Measurements from ENCODE around the gene LCOR.

LCOR gene

GRCh38 chr10:96947036-96947435, 114.9 kb downstream of the LCOR start:
- DNase-seq, result no peak

DNA sequence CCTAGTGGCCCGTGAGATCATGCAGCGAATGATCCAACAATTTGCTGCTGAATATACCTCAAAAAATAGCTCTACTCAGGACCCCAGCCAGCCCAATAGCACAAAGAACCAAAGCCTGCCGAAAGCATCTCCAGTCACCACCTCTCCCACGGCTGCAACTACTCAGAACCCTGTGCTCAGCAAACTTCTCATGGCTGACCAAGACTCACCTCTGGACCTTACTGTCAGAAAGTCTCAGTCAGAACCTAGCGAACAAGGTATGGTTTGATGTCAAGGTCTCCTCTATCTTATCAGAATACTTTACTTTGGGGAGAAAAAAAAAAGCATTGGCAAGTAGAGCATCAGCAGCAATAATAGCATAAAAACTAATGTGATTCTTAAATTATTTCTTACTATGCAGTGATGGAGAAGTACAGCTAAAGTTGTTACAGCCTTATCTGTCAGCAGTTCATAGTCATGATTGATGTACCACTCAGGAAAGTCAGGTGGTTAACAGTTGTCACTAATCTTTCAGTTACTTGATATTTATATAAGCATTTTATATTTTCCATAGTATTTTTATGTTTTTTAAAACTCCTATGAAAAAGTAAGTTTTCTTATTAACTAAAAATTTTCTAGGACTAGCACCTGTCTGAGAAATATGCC, 117.1 kb downstream of the LCOR start:
- DNase-seq, result no peak

- no peak for DNase-seq
Observed at GRCh38 chr10:96951954-96952353, 119.9 kb downstream of the LCOR start.

DNA sequence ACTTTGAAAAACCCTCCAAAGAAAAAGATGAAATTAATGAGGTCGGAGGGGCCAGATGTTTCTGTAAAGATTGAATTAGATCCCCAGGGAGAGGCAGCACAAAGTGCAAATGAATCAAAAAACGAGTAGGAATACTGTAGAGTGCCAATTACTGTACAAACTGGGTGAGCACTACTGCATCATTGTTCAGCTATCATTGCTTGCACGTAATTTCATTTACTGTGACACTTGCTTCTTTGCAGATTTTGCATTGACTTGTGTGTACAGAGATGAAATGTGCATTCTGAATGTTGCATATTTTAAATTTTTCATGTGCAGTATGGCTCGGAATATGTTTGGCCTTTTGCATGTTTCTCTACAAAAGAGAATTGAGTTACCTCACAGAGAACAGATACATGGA, 123.7 kb downstream of the LCOR start:
- DNase-seq, result no peak

DNA sequence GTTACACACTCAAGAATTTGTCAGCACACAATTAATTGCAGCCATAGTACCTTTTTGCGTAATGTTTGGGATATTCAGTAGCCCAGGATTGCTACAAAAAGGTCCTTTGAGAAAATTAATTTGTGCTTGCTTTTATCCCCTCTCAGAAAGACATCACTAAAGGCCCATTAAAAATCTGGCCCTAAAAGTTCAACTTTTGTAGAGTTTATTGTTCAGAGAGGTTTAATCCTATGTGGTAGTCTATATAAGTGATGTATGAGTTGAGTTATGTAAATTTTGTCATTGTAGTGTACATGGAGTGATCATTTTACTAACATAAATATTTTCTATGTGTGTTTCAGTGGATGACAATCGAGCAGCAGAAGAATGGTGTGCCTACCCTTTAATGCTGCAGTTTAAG, 126.0 kb downstream of the LCOR start:
- no peak for DNase-seq

GRCh38 chr10:96959733-96960132, 127.6 kb downstream of the LCOR start:
- no peak for DNase-seq

DNA sequence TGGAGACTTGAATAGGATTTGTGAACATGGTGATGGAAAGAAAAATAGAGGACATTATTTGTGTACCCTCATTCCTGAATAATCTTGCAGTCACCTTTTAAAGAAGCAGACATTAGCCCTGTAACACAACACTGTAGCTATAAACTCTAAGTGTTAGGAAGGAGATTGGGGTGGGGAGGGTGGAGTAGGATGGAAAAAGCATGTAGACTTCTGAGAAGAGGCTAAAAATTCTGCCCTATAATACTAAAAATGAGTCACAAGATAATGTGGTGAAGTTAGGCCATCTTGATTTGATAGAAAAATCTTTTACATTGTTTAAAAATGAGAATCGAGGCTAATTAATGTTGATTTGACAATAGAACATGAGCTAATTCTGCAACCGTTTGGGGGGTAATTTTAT, 128.8 kb downstream of the LCOR start:
- DNase-seq, result no peak

DNA sequence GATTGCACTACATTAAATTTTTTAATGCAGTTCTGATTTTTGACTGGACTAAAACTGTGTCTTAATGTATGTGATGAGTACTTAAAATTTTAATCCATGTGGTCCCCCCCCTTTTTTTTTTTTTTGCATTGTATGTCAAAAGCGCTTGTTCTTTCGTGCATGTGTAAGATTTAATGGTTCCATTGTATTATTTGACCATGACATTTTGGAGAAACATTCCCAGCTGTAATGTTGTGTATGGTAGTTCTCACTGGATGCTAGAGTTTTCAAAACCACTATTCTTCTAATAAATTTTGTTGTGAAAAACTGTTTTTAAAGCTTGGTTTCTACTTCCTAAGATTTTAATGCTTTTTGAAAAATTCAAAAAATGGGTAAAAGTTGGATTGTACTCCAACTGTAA, 132.0 kb downstream of the LCOR start:
- DNase-seq, result no peak

DNA sequence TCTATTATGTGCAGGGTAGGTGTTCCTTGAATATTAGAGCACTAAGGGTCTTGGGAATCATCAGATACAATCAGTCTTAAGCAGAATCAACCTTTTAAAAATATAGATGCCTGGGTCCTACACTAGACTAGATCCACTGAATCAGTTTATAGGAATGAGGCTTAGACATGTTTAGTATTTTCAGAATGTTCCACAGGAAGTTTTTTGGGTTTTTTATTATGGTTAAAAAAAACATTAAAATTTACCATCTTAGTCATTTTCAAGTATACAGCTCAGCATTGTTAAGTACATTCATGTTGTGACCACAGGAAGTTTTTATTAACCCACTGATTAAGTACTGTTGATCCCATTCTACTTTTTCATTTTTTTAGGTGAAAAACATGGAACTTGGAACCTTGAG, 135.7 kb downstream of the LCOR start:
- no peak for DNase-seq

GRCh38 chr10:96968682-96969423, 136.8 kb downstream of the LCOR start:
- DNase-seq, result no peak

GRCh38 chr10:96971324-96971723, 139.2 kb downstream of the LCOR start:
- no peak for DNase-seq

DNA sequence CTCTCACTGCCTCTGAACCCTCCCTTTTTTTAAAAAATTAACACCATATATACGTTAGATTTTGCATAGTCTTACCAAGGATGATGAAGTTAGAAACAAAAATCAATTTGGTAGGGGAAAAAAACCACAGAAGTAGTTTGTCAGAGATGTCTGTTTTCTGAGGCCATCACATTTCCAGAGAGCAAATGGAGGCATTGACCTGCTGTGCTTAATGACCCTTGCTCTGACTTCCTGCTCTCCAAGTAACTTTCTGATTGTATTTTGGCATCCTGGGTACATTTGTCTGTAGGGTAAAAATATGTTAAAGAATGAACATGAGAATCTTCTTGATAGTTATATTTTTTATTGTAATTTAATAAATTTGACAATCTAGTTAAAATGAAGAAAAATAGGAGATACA, 140.2 kb downstream of the LCOR start:
- no peak for DNase-seq

- DNase-seq, result no peak
Observed at GRCh38 chr10:96973809-96974747, 142.0 kb downstream of the LCOR start.

- DNase-seq, result no peak
Observed at GRCh38 chr10:96975136-96975535, 143.0 kb downstream of the LCOR start.

GRCh38 chr10:96978621-96979154, 146.6 kb downstream of the LCOR start:
- no peak for DNase-seq

DNA sequence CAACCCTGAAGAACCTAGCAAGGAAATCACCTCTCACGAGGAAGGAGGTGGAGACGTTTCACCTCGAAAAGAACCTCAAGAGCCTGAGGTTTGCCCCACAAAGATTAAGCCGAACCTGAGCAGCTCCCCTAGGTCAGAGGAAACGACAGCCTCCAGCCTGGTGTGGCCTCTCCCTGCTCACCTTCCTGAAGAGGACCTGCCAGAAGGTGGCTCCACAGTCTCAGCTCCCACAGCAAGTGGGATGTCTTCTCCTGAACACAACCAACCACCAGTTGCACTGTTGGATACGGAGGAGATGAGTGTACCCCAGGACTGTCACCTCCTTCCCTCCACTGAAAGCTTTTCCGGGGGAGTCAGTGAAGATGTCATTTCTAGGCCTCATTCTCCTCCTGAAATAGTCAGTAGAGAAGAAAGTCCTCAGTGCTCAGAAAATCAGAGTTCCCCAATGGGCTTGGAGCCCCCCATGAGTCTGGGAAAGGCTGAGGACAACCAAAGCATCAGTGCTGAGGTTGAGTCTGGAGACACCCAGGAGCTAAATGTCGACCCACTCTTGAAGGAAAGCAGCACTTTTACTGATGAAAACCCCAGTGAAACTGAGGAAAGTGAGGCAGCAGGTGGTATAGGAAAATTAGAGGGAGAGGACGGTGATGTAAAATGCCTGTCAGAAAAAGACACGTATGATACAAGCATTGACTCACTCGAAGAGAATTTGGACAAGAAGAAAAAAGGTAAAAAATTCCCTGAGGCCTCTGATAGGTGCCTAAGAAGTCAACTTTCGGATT, 150.2 kb downstream of the LCOR start:
- DNase-seq, result no peak

GRCh38 chr10:96984541-96985131, 152.5 kb downstream of the LCOR start:
- DNase-seq, result no peak

GRCh38 chr10:96986200-96986856, 154.2 kb downstream of the LCOR start:
- no peak for DNase-seq

- no peak for DNase-seq
Observed at GRCh38 chr10:96987141-96987841, 155.2 kb downstream of the LCOR start.

- no peak for DNase-seq
Observed at GRCh38 chr10:96987842-96988175, 155.7 kb downstream of the LCOR start.

- DNase-seq, result no peak
Observed at GRCh38 chr10:96988426-96988825, 156.3 kb downstream of the LCOR start.

All from stimulated activated CD4-positive, alpha-beta T cell treated with anti-CD3 and anti-CD28 coated beads, Interleukin-2, amount 100 ng/mL, for 24 hours (primary cell).